Measurements from ENCODE around the gene FAM78A.

The FAM78A gene

DNA sequence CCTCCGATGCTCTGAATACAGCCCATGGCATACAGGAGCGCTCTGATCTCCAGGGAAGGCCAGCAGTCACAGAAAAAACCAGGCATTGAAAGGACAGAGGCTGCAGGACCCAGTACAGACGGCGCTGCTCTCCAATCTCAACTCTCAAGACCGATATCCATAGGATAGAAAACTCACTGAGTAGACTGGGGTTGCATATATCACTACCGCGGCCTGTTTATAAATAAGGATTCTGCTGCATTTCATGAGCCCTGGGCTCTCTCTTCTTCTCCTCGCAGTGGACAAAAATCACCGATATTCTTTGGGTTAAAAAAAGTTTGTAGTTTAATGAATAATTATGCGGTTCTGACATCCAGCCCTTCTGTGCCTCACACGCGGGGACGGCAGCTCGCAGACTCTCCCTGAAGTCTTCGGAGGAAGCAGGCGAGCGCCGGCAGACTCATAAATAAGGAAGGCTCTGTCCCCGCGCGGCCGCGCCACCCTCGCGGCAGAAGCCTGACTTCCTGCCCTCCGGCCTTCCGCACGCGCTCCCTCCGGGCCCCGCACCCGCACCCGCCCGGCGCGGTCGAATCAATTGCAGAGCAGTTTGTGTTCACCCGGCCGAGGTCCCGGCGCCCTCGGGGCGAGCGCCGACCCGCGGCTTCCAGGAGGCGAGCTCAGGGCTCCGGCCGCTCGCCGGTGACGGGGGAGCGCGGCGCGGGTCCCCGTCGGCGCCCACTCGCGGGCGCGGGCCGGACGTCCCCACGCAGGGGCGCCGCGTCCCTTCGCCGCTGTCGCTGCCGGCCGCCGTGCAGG lies at the start of gene FAM78A:
TSS of gene FAM78A (minus strand) at position 417 of the 795 bp plus-strand sequence. CDS start at position 86, 331 bp downstream.
- POLR2A ChIA-PET: no interaction called here
- DNase-seq (ENCODE audit: extremely low spot score): no peak

DNA sequence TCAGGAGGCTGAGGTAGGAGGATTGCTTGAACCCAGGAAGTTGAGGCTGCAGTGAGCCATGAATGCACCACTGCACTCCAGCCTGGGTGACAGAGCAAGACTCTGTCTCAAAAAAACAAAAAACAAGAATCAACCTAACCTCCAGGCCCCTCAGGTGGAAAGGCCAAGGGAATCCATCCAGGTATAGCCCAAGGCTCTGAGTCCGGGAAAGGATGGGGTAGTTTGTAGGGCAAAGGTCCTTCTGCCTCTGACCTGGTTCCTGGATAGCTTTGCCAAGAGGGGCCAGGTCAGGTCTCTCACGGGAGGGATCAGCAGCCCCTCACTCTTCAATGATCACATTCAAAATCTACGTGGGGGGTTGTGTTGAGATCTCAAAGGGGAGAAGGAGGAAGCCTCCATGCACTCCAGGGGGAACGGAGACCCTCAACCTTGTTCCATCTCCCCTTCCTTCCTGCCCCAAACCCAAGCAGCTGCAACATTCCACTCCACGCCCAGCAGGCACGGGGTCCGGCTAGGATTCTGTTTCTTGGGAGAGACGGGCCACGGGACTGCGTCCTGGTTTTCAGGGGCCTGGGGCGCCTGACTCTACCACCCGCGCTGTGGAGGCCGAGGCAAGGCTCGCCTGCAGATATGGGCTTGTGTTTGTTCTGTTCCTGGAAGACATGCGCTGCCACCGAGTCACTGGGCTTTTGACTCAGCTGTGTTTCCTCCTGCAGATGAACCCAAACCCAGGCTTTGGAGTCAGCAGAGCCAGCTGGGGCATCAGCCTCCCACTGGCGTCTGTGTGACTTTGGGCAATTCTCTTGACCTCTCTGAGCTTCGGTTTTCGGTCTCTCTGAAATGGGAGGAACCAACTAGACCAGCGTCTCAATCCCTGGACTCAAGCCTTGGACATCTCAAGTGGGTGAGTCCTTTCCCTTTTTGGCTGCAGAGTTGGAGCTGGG lies 48.7 kb upstream of the FAM78A start:
- no peak for TF ChIP-seq CTCF (IDR thresholded peaks at IDR 0.05; ENCODE audit: control extremely low read depth, extremely low read depth, low read depth, missing control alignments)
- CTCF ChIA-PET: interaction anchor here (0.7 to 1.5 kb wide), 4 partner anchors 10 to 144 kb away, joined by 3 to 7 read pairs (median 4); no protein-coding TSS in a partner anchor
- POLR2A ChIA-PET: no interaction called here
- DNase-seq (ENCODE audit: extremely low spot score): no peak

More for the DNA sequence above, at the start of gene FAM78A:
- CTCF ChIA-PET: interaction anchor here (0.9 to 1.3 kb wide), 4 partner anchors 9 to 99 kb away, joined by 3 to 4 read pairs (median 3); partner anchors contain the start of gene PLPP7
- TF ChIP-seq CTCF (IDR thresholded peaks at IDR 0.05; ENCODE audit: control extremely low read depth, extremely low read depth, low read depth, missing control alignments): peak; percentile 15

- ChIA-PET CTCF (interaction anchor here (0.6 to 1.5 kb wide), 2 partner anchors 13 to 277 kb away, joined by 3 to 7 read pairs; no protein-coding TSS in a partner anchor), POLR2A (no interaction called here)
- no peak for DNase-seq (ENCODE audit: extremely low spot score)
- no peak for TF ChIP-seq CTCF (IDR thresholded peaks at IDR 0.05; ENCODE audit: control extremely low read depth, extremely low read depth, low read depth, missing control alignments)
These were observed 47.3 kb upstream of the FAM78A start for GRCh38 chr9:131323629-131324028.

- no peak for DNase-seq (ENCODE audit: extremely low spot score)
- no peak for TF ChIP-seq CTCF (IDR thresholded peaks at IDR 0.05; ENCODE audit: control extremely low read depth, extremely low read depth, low read depth, missing control alignments)
- ChIA-PET POLR2A (interaction anchor here (0.7 kb wide), 1 partner anchor 561 kb away, joined by 3 read pairs; no protein-coding TSS in a partner anchor), CTCF (interaction anchor here (1.1 kb wide), 1 partner anchor 16 kb away, joined by 5 read pairs; no protein-coding TSS in a partner anchor)
These were observed 43.8 kb upstream of the FAM78A start for GRCh38 chr9:131320031-131320685.

GRCh38 chr9:131319486-131319885 lies 43.2 kb upstream of the FAM78A start:
- ChIA-PET POLR2A (interaction anchor here (0.7 kb wide), 1 partner anchor 560 kb away, joined by 3 read pairs; no protein-coding TSS in a partner anchor), CTCF (no interaction called here)
- no peak for TF ChIP-seq CTCF (IDR thresholded peaks at IDR 0.05; ENCODE audit: control extremely low read depth, extremely low read depth, low read depth, missing control alignments)
- no peak for DNase-seq (ENCODE audit: extremely low spot score)
